Osteoblast (primary cell): ENCODE data around the gene ZG16. TPM values are rescaled to one million over a fixed set of nuclear protein-coding genes. Genes with fewer than 3 reads are reported as not detected.

Experiments
- DNase-seq: peaks from one replicate; pipeline ENCODE4 v3.0.0; 2011; ENCODE audit warnings: low spot score, mixed read lengths; ENCODE audit not compliant: insufficient read length; ENCODE audit errors: missing footprints
- H2AFZ ChIP-seq: 2 replicates; pipeline ENCODE4 v1.6.0; 2011; ENCODE audit warnings: mild to moderate bottlenecking, low read length
- H3K27ac ChIP-seq: 2 replicates; pipeline ENCODE4 v1.5.1; 2011; ENCODE audit warnings: mild to moderate bottlenecking, low read depth, low read length, moderate library complexity
- H3K27me3 ChIP-seq: 2 replicates; pipeline ENCODE4 v1.6.0; 2012; ENCODE audit warnings: mild to moderate bottlenecking, control low read depth, inconsistent platforms, low read length, moderate library complexity; ENCODE audit not compliant: insufficient read depth
- H3K36me3 ChIP-seq: 2 replicates; pipeline ENCODE4 v1.5.1; 2011; ENCODE audit warnings: mild to moderate bottlenecking, low read length, control low read depth, moderate library complexity; ENCODE audit not compliant: insufficient read depth
- H3K4me1 ChIP-seq: 2 replicates; pipeline ENCODE4 v1.5.1; 2011; ENCODE audit warnings: mild to moderate bottlenecking, low read length, control low read depth, moderate library complexity; ENCODE audit not compliant: insufficient read depth
- H3K4me2 ChIP-seq: 2 replicates; pipeline ENCODE4 v1.6.0; 2011; ENCODE audit warnings: mild to moderate bottlenecking, low read length; ENCODE audit not compliant: insufficient read depth
- H3K4me3 ChIP-seq: fragments of 200-600 bp; sonication (generic); 3 replicates; pipeline ENCODE4 v1.5.1; 2012; ENCODE audit warnings: mild to moderate bottlenecking, low read length, inconsistent platforms; ENCODE audit not compliant: insufficient read depth
- H3K79me2 ChIP-seq: 2 replicates; pipeline ENCODE4 v1.6.0; 2012; ENCODE audit warnings: mild to moderate bottlenecking, low read length, control low read depth, inconsistent platforms; ENCODE audit not compliant: insufficient read depth
- H3K9me3 ChIP-seq: 2 replicates; pipeline ENCODE4 v1.5.1; 2011; ENCODE audit warnings: low read depth, low read length, control low read depth
- H4K20me1 ChIP-seq: 2 replicates; pipeline ENCODE4 v1.6.0; 2012; ENCODE audit warnings: mild to moderate bottlenecking, low read length, control low read depth; ENCODE audit not compliant: insufficient read depth
- CTCF ChIP-seq: IDR thresholded peaks from 2 replicates; pipeline ENCODE4 v1.5.1; 2011; ENCODE audit warnings: mild to moderate bottlenecking, low read depth, low read length, moderate library complexity; ENCODE audit errors: extremely low read depth
- total RNA-seq: library from RNA; depleted of rRNA; stranded (reverse); fragments of >200 nt; gene quantifications from 2 replicates; pipeline ENCODE4 v1.2.3, GENCODE V29; 2012

ZG16 gene
- total RNA-seq, 1 donor: not detected

DNA sequence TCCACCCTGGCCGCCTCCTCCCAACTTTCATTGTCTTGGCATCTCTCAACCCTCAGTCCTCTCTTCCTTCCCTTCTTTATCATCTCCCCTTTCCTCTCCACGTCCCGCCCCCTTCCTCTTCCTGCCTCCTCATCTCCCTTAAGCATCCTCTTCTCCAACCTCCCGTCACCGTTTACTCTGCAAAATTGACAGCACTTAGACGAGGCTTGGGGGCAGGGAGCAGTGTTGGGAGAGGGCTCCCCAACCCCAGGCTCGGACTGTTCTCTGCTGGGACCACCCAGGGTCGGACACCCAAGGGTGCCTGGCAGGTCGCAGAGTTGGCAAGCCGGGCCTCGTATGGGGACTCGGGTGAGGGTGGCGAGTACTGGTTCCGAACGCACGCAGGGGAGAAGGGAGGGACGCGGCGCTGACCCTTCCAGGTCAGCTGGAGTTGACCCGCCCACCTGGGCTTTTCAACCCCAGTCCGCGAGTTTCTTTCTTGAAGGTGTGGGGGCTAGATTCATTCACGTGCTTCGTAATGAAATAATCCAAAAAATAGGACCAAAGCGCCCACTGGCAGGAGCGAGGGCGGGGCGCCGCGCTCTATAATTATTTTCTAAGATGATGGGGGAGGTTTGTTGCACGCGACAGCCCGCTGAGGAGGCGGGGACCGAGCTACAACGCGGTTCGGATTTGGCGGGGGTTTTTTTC, 37.1 kb downstream of the ZG16 start:
- Histone ChIP-seq H3K27me3 (no peaks in the 10 kb centered on the region), H3K27ac (peak overlapping the region; percentile 37), H4K20me1 (peaks cover 8% of the 10 kb centered on the region), H3K4me2 (peak overlapping the region; percentile 79), H3K4me3 (peak overlapping the region; percentile 91), H3K9me3 (no peaks in the 10 kb centered on the region), H3K79me2 (peaks cover 27% of the 10 kb centered on the region), H3K36me3 (peaks cover 19% of the 10 kb centered on the region), H2AFZ (peak overlapping the region; percentile 86), H3K4me1 (peaks cover 46% of the 10 kb centered on the region)
- TF ChIP-seq CTCF: no peak
- DNase-seq: peak; percentile 77

DNA sequence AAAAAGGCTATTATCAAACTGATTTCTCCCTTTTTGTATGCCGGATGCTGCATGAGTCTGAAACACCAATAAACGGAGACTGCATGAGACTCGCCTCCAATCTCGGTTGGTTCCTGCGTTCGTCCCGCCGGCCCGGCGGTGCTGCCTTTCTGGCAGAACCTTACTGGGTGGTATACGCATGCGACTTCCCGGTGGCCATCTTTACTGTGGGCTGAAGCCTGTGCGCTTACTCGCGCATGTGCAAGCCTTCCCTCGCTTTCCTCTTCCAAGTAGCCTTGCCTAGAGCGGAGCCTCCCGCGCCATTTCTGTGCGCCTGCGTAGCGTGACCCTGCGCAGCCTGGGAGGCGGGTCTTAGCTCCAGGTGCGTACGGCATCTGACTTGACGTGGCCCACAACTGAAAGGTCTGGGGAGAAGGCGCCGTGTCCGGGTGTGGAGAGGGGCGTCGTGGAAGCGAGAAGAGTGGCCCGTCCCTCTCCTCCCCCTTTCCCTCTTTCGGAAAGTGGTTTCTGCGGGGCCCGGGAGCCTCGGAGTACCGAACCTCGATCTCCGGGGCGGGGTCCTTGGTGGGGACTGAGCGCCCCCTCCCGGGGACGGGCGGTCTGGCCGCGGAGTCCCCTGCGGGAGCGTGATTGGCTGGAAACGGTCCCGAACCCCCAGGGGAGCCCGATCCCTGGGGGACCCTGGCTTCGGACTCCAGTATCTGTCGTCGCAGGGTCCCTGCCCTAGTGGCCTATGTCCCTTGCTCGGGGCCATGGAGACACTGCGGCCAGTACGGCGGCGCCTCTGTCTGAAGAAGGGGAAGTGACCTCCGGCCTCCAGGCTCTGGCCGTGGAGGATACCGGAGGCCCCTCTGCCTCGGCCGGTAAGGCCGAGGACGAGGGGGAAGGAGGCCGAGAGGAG, 38.0 kb downstream of the ZG16 start, which contains the start of gene PAGR1:
Gene PAGR1, plus strand, starts transcription at position 360 of the 901 bp plus-strand sequence. Its CDS starts 374 bp downstream, at position 734.
- H2AFZ ChIP-seq: peak within 1 kb of the TSS; percentile 99
- peak within 1 kb of the TSS; percentile 91 for H3K4me3 ChIP-seq
- peaks cover 42% of the 10 kb centered on the region for H3K4me1 ChIP-seq
- peaks cover 36% of the 10 kb centered on the region for H3K79me2 ChIP-seq
- no peaks in the 10 kb centered on the region for H3K9me3 ChIP-seq
- H3K4me2 ChIP-seq: peak within 1 kb of the TSS; percentile 79
- DNase-seq: peak; percentile 99
- no peaks in the 10 kb centered on the region for H3K27me3 ChIP-seq
- H3K36me3 ChIP-seq: peaks cover 16% of the 10 kb centered on the region
- peaks cover 5% of the 10 kb centered on the region for H4K20me1 ChIP-seq
- peak; percentile 84 for TF ChIP-seq CTCF
- H3K27ac ChIP-seq: peak within 1 kb of the TSS; percentile 82

- H3K27ac ChIP-seq: peak overlapping the region; percentile 82
- no peak for TF ChIP-seq CTCF
Measured at GRCh38 chr16:29816694-29817441, 38.8 kb downstream of the ZG16 start.

More at GRCh38 chr16:29816694-29817441, 38.8 kb downstream of the ZG16 start:
- H3K79me2 ChIP-seq: peaks cover 44% of the 10 kb centered on the region
- H3K27me3 ChIP-seq: no peaks in the 10 kb centered on the region
- peak overlapping the region; percentile 73 for H2AFZ ChIP-seq
- H3K9me3 ChIP-seq: no peaks in the 10 kb centered on the region
- peak overlapping the region; percentile 79 for H3K4me2 ChIP-seq
- H3K4me3 ChIP-seq: peak overlapping the region; percentile 91
- peaks cover 6% of the 10 kb centered on the region for H4K20me1 ChIP-seq
- DNase-seq: peak; percentile 96
- peaks cover 16% of the 10 kb centered on the region for H3K36me3 ChIP-seq
- H3K4me1 ChIP-seq: peaks cover 43% of the 10 kb centered on the region
